ENCODE data around the gene SLC26A6.

Gene SLC26A6

GRCh38 chr3:48661501-48662144 lies 26.4 kb upstream of the SLC26A6 start:
- no peak for DNase-seq

- no peak for DNase-seq
These were observed 25.6 kb upstream of the SLC26A6 start for GRCh38 chr3:48660800-48661400.

GRCh38 chr3:48656841-48657281 lies 21.6 kb upstream of the SLC26A6 start:
- no peak for DNase-seq

GRCh38 chr3:48656061-48656840 lies 21.0 kb upstream of the SLC26A6 start:
- no peak for DNase-seq

- DNase-seq, result no peak
These were observed 20.3 kb upstream of the SLC26A6 start for GRCh38 chr3:48655606-48656005.

- no peak for DNase-seq
These were observed 19.8 kb upstream of the SLC26A6 start for GRCh38 chr3:48655063-48655462.

GRCh38 chr3:48652923-48653715 lies 17.9 kb upstream of the SLC26A6 start:
- no peak for DNase-seq

- DNase-seq, result no peak
These were observed 16.5 kb upstream of the SLC26A6 start for GRCh38 chr3:48651771-48652170.

- DNase-seq, result no peak
These were observed 15.5 kb upstream of the SLC26A6 start for GRCh38 chr3:48650723-48651122.

- no peak for DNase-seq
These were observed 13.1 kb upstream of the SLC26A6 start for GRCh38 chr3:48648188-48648850.

GRCh38 chr3:48647714-48648113 lies 12.5 kb upstream of the SLC26A6 start:
- DNase-seq, result no peak

- DNase-seq, result no peak
These were observed 9.9 kb upstream of the SLC26A6 start for GRCh38 chr3:48644898-48645760.

GRCh38 chr3:48642605-48643004 lies 7.3 kb upstream of the SLC26A6 start:
- DNase-seq, result no peak

- DNase-seq, result no peak
These were observed 6.1 kb upstream of the SLC26A6 start for GRCh38 chr3:48641396-48641795.

- no peak for DNase-seq
These were observed 4.8 kb upstream of the SLC26A6 start for GRCh38 chr3:48639944-48640606.

- no peak for DNase-seq
These were observed 2.0 kb upstream of the SLC26A6 start for GRCh38 chr3:48637305-48637704.

- DNase-seq, result no peak
These were observed 941 bp upstream of the SLC26A6 start for GRCh38 chr3:48636149-48636655.

GRCh38 chr3:48634661-48635221 lies 520 bp downstream of the SLC26A6 start:
- no peak for DNase-seq

- DNase-seq, result no peak
These were observed 1.5 kb downstream of the SLC26A6 start for GRCh38 chr3:48633743-48634142.

- DNase-seq, result no peak
These were observed 2.0 kb downstream of the SLC26A6 start for GRCh38 chr3:48633256-48633655.
